Stimulated activated CD8-positive, alpha-beta memory T cell treated with anti-CD3 and anti-CD28 coated beads, Interleukin-4, amount 100 ng/mL, for 24 hours (primary cell): ENCODE measurements around the gene PLEKHG4B.
"Not testable (repeated sequence)": the region's sequence is repeated elsewhere in the genome, so short reads cannot be mapped to it uniquely, and the experiment has no call there.

Experiments used
- DNase-seq: peaks from one replicate; pipeline ENCODE4 v3.0.0-alpha.2; 2020; ENCODE audit warnings: low read depth

PLEKHG4B gene

GRCh38 chr5:189976-190365 is 98.0 kb downstream of the PLEKHG4B start:
- DNase-seq = no peak

- no peak for DNase-seq
These were observed 98.5 kb downstream of the PLEKHG4B start for GRCh38 chr5:190366-191035.

GRCh38 chr5:191036-191948 is 99.3 kb downstream of the PLEKHG4B start, which contains the start of gene LRRC14B:
Gene LRRC14B, plus strand, starts transcription at chr5:191495. Its CDS starts 44 bp downstream, at chr5:191539.
- no peak for DNase-seq

GRCh38 chr5:191949-192690 is 100.2 kb downstream of the PLEKHG4B start:
- DNase-seq = no peak

- no peak for DNase-seq
These were observed 100.7 kb downstream of the PLEKHG4B start for GRCh38 chr5:192691-192969.

GRCh38 chr5:192970-193831 is 101.2 kb downstream of the PLEKHG4B start:
- no peak for DNase-seq

- DNase-seq = no peak
These were observed 102.1 kb downstream of the PLEKHG4B start for GRCh38 chr5:194102-194501.

GRCh38 chr5:194603-195209 is 102.7 kb downstream of the PLEKHG4B start:
- DNase-seq = no peak

- DNase-seq = no peak
These were observed 103.6 kb downstream of the PLEKHG4B start for GRCh38 chr5:195401-196160.

- DNase-seq = no peak
These were observed 104.4 kb downstream of the PLEKHG4B start for GRCh38 chr5:196350-196749.

- DNase-seq = not testable (repeated sequence)
These were observed 105.1 kb downstream of the PLEKHG4B start for GRCh38 chr5:197031-197430.

- no peak for DNase-seq
These were observed 106.0 kb downstream of the PLEKHG4B start for GRCh38 chr5:197892-198489.

- no peak for DNase-seq
These were observed 106.7 kb downstream of the PLEKHG4B start for GRCh38 chr5:198516-199196.

GRCh38 chr5:199197-199949 is 107.4 kb downstream of the PLEKHG4B start:
- no peak for DNase-seq

- DNase-seq = no peak
These were observed 108.1 kb downstream of the PLEKHG4B start for GRCh38 chr5:199950-200645.

GRCh38 chr5:200985-201384 is 109.0 kb downstream of the PLEKHG4B start:
- DNase-seq = no peak

GRCh38 chr5:201672-202071 is 109.7 kb downstream of the PLEKHG4B start:
- no peak for DNase-seq

- no peak for DNase-seq
These were observed 111.4 kb downstream of the PLEKHG4B start for GRCh38 chr5:203246-203930.
